CD14-positive monocyte (primary cell): ENCODE measurements around the gene ITGA6. TPM values are rescaled to one million over a fixed set of nuclear protein-coding genes. Genes with fewer than 3 reads are reported as not detected.

Experiments
- DNase-seq, 3 donors: peaks; one replicate each; pipeline ENCODE4 v3.0.0-alpha.2; 2011 to 2022
- H2AFZ ChIP-seq: 2 replicates; pipeline ENCODE4 v1.6.0; 2012; ENCODE audit warnings: mild to moderate bottlenecking, low read depth, low read length, inconsistent platforms; ENCODE audit not compliant: insufficient read depth, poor library complexity, severe bottlenecking
- H3K27ac ChIP-seq, 2 donors: 1 replicate in 1 of 2; 2 replicates in 1 of 2; pipeline ENCODE4 v1.5.1; 2012 to 2013; ENCODE audit warnings: low read length in 2 of 2, control low read depth in 1 of 2, inconsistent platforms in 1 of 2, low read depth in 1 of 2, mild to moderate bottlenecking in 1 of 2
- H3K27me3 ChIP-seq, 2 donors: one replicate each; pipeline versions ENCODE4 v1.6.0 to v1.6.1; 2011 to 2013; ENCODE audit warnings: low read length in 2 of 2; ENCODE audit not compliant: control insufficient read depth in 2 of 2, insufficient read depth in 2 of 2
- H3K36me3 ChIP-seq, 2 donors: replicated peaks in 1 of 2; 1 replicate in 1 of 2; 2 replicates in 1 of 2; pipeline versions ENCODE4 v1.5.1 to v1.6.1; 2012 to 2013; ENCODE audit warnings: low read length in 2 of 2, control low read depth in 1 of 2, inconsistent platforms in 1 of 2, mild to moderate bottlenecking in 1 of 2; ENCODE audit not compliant: insufficient read depth in 2 of 2, control insufficient read depth in 1 of 2
- H3K4me1 ChIP-seq, 2 donors: 1 replicate in 1 of 2; 2 replicates in 1 of 2; pipeline versions ENCODE4 v1.5.1 to v1.6.1; 2012 to 2013; ENCODE audit warnings: low read length in 2 of 2, control low read depth in 1 of 2, inconsistent platforms in 1 of 2, mild to moderate bottlenecking in 1 of 2, moderate library complexity in 1 of 2; ENCODE audit not compliant: insufficient read depth in 2 of 2, control insufficient read depth in 1 of 2
- H3K4me2 ChIP-seq: replicated peaks from 2 replicates; pipeline ENCODE3; 2012; ENCODE audit warnings: low read length, moderate library complexity, mild to moderate bottlenecking; ENCODE audit not compliant: poor library complexity, severe bottlenecking; ENCODE audit errors: extremely low read depth
- H3K4me3 ChIP-seq, 3 experiments: fragments of 200-600 bp in 1 of 3; sonication (generic) in 1 of 3; replicated peaks in 1 of 3; 1 replicate in 2 of 3; 2 replicates in 1 of 3; pipeline ENCODE4 v1.5.1; 2011 to 2013; ENCODE audit warnings: low read length in 3 of 3, mild to moderate bottlenecking in 3 of 3, control low read depth in 2 of 3, low read depth in 2 of 3, inconsistent platforms in 1 of 3, moderate library complexity in 1 of 3
- H3K79me2 ChIP-seq: 2 replicates; pipeline ENCODE4 v1.6.0; 2012; ENCODE audit warnings: mild to moderate bottlenecking, control low read depth, inconsistent platforms, low read length, moderate library complexity; ENCODE audit not compliant: insufficient read depth
- H3K9ac ChIP-seq: 2 replicates; pipeline ENCODE4 v1.6.0; 2017; ENCODE audit warnings: low read length, mild to moderate bottlenecking; ENCODE audit not compliant: insufficient read depth, poor library complexity, severe bottlenecking
- H3K9me3 ChIP-seq, 2 donors: replicated peaks in 1 of 2; 1 replicate in 1 of 2; 2 replicates in 1 of 2; pipeline versions ENCODE4 v1.5.1 to v1.6.1; 2012 to 2013; ENCODE audit warnings: low read length in 2 of 2, control low read depth in 1 of 2; ENCODE audit not compliant: control insufficient read depth in 1 of 2, insufficient read depth in 1 of 2
- H4K20me1 ChIP-seq: 2 replicates; pipeline ENCODE4 v1.6.0; 2012; ENCODE audit warnings: mild to moderate bottlenecking, low read length, control low read depth, moderate library complexity; ENCODE audit not compliant: insufficient read depth
- H3K27ac Mint-ChIP-seq, 7 donors: one replicate each; pipeline ENCODE4 v1.8.0; 2020; ENCODE audit warnings: mild to moderate bottlenecking in 7 of 7, mixed read lengths in 7 of 7, moderate library complexity in 6 of 7, inconsistent platforms in 2 of 7
- H3K27me3 Mint-ChIP-seq, 3 donors: one replicate each; pipeline ENCODE4 v1.8.0; 2021 to 2022; ENCODE audit warnings: low read depth in 3 of 3, mild to moderate bottlenecking in 3 of 3, mixed read lengths in 3 of 3, moderate library complexity in 3 of 3, inconsistent platforms in 1 of 3
- H3K36me3 Mint-ChIP-seq, 2 donors: one replicate each; pipeline ENCODE4 v1.8.0; 2020; ENCODE audit warnings: mixed read lengths in 2 of 2, inconsistent platforms in 1 of 2, mild to moderate bottlenecking in 1 of 2
- H3K4me1 Mint-ChIP-seq: one replicate; pipeline ENCODE4 v1.8.0; 2020; ENCODE audit warnings: mild to moderate bottlenecking, mixed read lengths
- H3K4me3 Mint-ChIP-seq, 2 donors: one replicate each; pipeline ENCODE4 v1.8.0; 2020; ENCODE audit warnings: mild to moderate bottlenecking in 2 of 2, mixed read lengths in 2 of 2, moderate library complexity in 1 of 2
- H3K9me3 Mint-ChIP-seq, 7 donors: one replicate each; pipeline ENCODE4 v1.8.0; 2020 to 2022; ENCODE audit warnings: mixed read lengths in 7 of 7, mild to moderate bottlenecking in 6 of 7, moderate library complexity in 6 of 7, inconsistent platforms in 2 of 7
- WGBS: methylation state at CpG from one replicate; pipeline ENCODE4 v1.1.5; 2013; ENCODE audit warnings: missing lambda C conversion rate; ENCODE audit not compliant: insufficient coverage; 5-methylcytosine and 5-hydroxymethylcytosine counted together
- intact Hi-C, 2 donors: fragments of 100-400 bp; cut with micrococcal nuclease; formaldehyde crosslinking; loops; one replicate each; pipeline versions ENCODE4 v1.15.0 to v1.15.1; 2023
- polyA plus RNA-seq, 3 donors: library from polyadenylated mRNA; depleted of rRNA in 1 of 3; unstranded in 2 of 3; stranded (reverse) in 1 of 3; fragments of 300-500 nt in 2 of 3; fragments of >200 nt in 1 of 3; fragmentation: Illumina TruSeq in 2 of 3; gene quantifications; 1 replicate in 2 of 3; 2 replicates in 1 of 3; pipeline ENCODE4 v1.2.3, GENCODE V29; 2012 to 2021
- TF ChIP-seq, protein P1 (sequence below): fragments of 200-600 bp; IDR thresholded peaks from one replicate; pipeline ENCODE4 v1.8.0; 2022; ENCODE audit warnings: antibody characterized with exemption, mild to moderate bottlenecking

The ITGA6 gene
- polyA plus RNA-seq, 3 donors: 0.01 to 0.36 (median 0.20) TPM

DNA sequence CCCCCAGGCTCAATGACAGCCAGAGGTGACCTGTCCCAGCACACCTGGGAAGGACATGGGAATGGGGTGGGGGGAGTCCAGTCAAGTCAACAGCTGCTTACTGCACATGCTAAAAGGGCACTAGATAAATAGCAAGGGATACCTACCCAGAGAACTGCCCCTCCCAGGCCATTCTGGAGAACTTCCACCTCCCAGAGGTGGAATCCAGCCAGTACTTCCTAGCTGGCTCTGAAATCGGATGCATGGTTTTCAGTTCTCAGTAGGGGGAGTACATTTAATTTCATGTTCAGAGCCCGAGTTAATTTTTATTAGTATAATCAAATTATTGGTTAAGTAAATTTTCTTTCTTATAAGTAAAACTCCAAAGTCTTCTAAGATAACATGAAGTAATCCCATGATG is 28.9 kb upstream of the ITGA6 start:
- TF ChIP-seq, protein P1, sequence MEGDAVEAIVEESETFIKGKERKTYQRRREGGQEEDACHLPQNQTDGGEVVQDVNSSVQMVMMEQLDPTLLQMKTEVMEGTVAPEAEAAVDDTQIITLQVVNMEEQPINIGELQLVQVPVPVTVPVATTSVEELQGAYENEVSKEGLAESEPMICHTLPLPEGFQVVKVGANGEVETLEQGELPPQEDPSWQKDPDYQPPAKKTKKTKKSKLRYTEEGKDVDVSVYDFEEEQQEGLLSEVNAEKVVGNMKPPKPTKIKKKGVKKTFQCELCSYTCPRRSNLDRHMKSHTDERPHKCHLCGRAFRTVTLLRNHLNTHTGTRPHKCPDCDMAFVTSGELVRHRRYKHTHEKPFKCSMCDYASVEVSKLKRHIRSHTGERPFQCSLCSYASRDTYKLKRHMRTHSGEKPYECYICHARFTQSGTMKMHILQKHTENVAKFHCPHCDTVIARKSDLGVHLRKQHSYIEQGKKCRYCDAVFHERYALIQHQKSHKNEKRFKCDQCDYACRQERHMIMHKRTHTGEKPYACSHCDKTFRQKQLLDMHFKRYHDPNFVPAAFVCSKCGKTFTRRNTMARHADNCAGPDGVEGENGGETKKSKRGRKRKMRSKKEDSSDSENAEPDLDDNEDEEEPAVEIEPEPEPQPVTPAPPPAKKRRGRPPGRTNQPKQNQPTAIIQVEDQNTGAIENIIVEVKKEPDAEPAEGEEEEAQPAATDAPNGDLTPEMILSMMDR: no peak
- H3K27me3 Mint-ChIP-seq: peaks cover 0 to 2% (median 1%) of the 10 kb centered on the region in 3 donors
- no peaks in the 10 kb centered on the region for H3K36me3 Mint-ChIP-seq
- H4K20me1 ChIP-seq: no peaks in the 10 kb centered on the region
- no peak for DNase-seq
- H3K9me3 ChIP-seq: no peaks in the 10 kb centered on the region
- H3K27ac Mint-ChIP-seq: no peak overlapping the region
- H3K36me3 ChIP-seq: no peaks in the 10 kb centered on the region
- no peaks in the 10 kb centered on the region for H3K27me3 ChIP-seq
- peaks cover 0 to 3% (median 0%) of the 10 kb centered on the region in 7 donors for H3K9me3 Mint-ChIP-seq
- intact Hi-C loops: no loop called here
- no peak overlapping the region for H2AFZ ChIP-seq
- H3K4me1 ChIP-seq: peaks cover 26 to 29% of the 10 kb centered on the region in 2 donors
- H3K4me2 ChIP-seq: no peak overlapping the region
- WGBS: no CpG with 5 or more reads among the region's 2 CpGs
- H3K9ac ChIP-seq: no peak overlapping the region
- no peak overlapping the region for H3K4me3 ChIP-seq
- no peaks in the 10 kb centered on the region for H3K79me2 ChIP-seq
- no peak overlapping the region for H3K4me3 Mint-ChIP-seq
- peaks cover 26% of the 10 kb centered on the region for H3K4me1 Mint-ChIP-seq
- no peak overlapping the region for H3K27ac ChIP-seq

DNA sequence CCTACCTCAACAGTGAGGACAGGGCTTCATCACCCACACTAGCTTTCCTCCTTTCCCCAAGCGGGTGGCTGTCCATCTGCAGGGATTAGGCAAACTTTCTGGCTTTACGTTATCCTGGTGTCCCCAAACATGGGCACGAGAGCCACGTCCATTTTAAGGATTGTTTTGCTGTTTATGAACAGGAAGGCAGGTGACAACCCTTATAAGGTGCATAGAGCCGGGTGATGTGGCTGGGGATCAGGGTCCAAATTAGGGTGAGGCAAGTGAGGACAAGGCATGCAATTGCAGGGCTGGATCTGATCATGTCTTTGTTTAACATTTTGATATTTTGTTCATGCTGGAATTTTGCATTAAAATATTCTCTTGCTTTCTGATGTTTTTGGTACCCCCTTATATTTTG is 27.6 kb upstream of the ITGA6 start:
- H3K36me3 Mint-ChIP-seq: no peaks in the 10 kb centered on the region
- H3K4me3 Mint-ChIP-seq: no peak overlapping the region
- H3K36me3 ChIP-seq: no peaks in the 10 kb centered on the region
- H3K9me3 Mint-ChIP-seq: no peaks in the 10 kb centered on the region
- TF ChIP-seq, protein P1: no peak
- 97% methylated on average over 4 of the region's 5 CpGs for WGBS
- H3K27ac ChIP-seq: no peak overlapping the region
- no peaks in the 10 kb centered on the region for H4K20me1 ChIP-seq
- DNase-seq: no peak
- H3K4me1 Mint-ChIP-seq: peaks cover 15% of the 10 kb centered on the region
- no peak overlapping the region for H3K27ac Mint-ChIP-seq
- peaks cover 14 to 16% of the 10 kb centered on the region in 2 donors for H3K4me1 ChIP-seq
- H3K27me3 ChIP-seq: no peaks in the 10 kb centered on the region
- no peaks in the 10 kb centered on the region for H3K79me2 ChIP-seq
- H2AFZ ChIP-seq: no peak overlapping the region
- H3K4me2 ChIP-seq: no peak overlapping the region
- peaks cover 0 to 2% (median 2%) of the 10 kb centered on the region in 3 donors for H3K27me3 Mint-ChIP-seq
- no peak overlapping the region for H3K4me3 ChIP-seq
- no peak overlapping the region for H3K9ac ChIP-seq
- H3K9me3 ChIP-seq: no peaks in the 10 kb centered on the region
- intact Hi-C loops: no loop called here
